GM12874 (cell line): Measurements from ENCODE around the gene NEDD9.

ENCODE experiments used
- TF ChIP-seq, protein P1 (sequence below): IDR thresholded peaks from 2 replicates; pipeline ENCODE4 v1.5.1; 2011; ENCODE audit warnings: low read depth, mild to moderate bottlenecking, control low read depth, low read length, moderate library complexity; ENCODE audit not compliant: insufficient read depth

The NEDD9 gene

DNA sequence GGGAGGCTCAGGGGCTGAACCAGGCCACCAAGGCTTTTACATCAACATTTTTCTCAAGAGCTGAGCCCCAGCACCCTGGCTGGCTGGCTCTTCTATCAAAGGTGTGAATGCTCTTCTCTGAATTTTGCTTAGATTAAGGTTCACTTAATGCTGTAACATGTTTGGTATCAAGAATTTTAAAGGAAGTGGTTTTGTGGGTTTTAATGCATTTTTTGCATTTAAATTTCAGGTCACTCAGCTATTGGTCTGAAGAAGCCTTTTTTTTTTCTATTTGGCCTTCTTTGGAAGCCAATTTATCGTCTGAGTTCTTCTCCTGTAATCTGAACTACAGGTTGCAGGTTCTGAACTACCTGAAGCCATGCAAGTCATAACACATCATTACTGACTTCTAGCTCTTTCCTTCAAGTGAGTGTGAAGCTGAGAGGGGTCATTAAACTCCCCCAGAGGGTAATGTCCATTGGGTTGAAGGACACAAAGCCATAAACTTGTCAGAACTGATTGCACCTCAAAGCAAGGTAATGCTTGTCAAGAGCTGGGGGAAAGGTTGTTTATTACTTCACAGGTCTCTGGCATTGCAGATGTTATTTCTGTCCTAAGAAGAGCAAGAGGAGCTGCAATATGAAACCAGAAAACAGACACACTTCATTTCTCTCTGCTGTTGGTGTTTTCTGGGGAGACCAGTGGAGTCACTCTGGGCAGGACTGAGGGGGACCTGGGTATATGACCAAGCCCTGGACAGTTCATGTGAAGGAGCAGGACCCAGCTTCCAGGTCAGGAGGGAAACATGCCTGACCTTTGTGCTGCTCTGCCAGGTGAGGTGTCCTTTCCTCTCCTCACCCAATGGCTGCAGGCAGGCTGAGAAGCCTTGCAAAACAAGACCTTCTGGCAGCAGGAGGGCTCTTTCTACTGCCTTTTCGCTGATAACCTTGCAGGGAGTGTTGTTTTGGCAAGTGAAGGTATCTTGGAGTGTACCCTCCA, 26.1 kb upstream of the NEDD9 start:
- TF ChIP-seq, protein P1, sequence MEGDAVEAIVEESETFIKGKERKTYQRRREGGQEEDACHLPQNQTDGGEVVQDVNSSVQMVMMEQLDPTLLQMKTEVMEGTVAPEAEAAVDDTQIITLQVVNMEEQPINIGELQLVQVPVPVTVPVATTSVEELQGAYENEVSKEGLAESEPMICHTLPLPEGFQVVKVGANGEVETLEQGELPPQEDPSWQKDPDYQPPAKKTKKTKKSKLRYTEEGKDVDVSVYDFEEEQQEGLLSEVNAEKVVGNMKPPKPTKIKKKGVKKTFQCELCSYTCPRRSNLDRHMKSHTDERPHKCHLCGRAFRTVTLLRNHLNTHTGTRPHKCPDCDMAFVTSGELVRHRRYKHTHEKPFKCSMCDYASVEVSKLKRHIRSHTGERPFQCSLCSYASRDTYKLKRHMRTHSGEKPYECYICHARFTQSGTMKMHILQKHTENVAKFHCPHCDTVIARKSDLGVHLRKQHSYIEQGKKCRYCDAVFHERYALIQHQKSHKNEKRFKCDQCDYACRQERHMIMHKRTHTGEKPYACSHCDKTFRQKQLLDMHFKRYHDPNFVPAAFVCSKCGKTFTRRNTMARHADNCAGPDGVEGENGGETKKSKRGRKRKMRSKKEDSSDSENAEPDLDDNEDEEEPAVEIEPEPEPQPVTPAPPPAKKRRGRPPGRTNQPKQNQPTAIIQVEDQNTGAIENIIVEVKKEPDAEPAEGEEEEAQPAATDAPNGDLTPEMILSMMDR = no peak

DNA sequence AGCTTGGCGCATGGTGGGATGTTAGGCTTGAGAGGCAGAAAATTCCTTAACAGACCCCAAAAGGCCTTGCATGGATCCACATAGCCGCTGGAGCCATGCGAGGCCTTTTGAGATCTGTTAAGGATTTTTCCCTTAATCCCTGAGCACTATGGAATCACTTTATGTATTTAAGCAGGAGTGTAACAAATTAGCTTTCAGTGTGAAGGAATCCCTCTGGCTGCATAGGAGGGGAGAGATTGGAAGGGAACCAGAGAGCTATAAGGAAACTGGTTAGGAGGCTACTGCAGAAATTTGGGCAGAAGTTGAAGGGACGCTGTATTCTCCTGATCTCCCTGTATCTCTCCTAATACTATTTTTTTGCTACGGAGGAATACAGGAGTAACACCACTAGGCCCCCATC, 23.1 kb upstream of the NEDD9 start:
- TF ChIP-seq, protein P1 = no peak

DNA sequence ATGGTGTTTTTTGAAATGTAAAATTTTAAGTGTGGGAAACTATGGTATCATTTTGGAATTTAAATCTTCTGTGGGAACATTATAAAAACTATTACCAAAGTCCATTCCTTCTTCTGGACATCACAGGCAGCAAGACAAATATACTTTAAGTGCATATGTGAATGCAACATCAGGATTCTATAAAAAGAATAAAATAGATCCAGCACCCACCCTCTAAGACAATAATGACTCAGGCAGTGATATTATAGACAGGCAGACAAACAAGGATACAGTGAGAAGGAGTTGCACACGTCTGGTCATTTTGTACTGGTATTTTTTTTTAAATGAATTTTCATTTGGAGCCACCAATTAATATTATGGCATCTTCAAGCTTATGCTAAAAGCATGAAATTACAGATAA, 21.1 kb upstream of the NEDD9 start:
- TF ChIP-seq, protein P1 = no peak

DNA sequence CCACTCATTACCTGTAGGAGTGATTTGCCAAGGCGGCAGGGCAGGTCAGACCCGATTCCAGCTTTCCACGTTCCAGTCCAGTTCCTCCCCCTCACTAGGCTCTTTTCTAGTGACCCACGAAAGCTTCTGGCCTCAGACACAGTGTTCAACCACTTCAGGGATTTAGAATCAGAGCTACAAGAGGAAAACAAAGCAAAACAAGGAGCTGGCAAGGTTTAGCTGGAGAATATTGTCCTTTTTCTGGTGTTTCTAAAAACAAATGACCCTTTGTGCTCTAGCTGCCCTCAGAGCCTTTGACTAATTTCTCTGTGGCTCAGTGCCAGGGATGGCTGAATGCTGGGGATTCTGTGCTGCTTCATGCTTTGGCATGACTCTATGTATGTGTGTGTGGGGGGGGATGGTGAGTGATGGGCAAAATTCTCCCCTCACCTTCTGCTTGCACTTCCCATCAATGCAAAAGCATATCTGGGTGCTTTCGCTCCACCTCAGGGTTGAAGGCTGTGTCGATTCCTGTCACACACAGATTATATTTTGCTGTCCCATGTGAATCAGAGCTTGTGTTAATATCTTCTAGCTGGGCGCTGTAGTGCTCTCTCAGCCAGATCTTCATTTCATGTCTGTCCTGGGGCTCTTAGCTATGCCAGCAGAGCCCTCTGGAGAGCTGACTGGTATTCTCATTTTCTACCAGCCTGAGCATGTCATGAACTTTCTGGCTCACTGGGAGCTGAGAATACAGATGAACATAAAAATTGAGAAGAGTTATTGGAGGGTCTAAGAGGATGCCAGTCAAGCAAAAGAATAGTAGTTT, 19.3 kb upstream of the NEDD9 start:
- TF ChIP-seq, protein P1 = no peak

DNA sequence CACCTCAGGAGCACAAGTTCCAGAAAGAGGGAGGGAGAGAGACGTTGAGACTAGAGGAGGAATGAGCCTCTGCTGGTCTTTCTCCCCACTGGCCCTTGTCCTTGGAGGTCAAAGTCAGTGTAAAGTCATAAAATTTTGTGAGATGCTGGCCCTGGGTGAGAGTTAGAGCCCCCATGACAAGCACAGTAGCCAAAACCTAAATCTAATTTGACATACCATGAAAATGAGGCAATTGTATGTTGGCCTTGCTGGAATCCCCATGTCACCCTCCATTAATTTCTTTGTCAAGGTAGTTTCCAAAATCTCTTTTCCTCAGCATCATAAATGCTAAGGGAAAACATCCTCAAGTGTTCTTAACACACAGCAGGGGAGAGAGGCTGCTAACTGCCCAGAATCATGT, 17.6 kb upstream of the NEDD9 start:
- TF ChIP-seq, protein P1 = no peak

DNA sequence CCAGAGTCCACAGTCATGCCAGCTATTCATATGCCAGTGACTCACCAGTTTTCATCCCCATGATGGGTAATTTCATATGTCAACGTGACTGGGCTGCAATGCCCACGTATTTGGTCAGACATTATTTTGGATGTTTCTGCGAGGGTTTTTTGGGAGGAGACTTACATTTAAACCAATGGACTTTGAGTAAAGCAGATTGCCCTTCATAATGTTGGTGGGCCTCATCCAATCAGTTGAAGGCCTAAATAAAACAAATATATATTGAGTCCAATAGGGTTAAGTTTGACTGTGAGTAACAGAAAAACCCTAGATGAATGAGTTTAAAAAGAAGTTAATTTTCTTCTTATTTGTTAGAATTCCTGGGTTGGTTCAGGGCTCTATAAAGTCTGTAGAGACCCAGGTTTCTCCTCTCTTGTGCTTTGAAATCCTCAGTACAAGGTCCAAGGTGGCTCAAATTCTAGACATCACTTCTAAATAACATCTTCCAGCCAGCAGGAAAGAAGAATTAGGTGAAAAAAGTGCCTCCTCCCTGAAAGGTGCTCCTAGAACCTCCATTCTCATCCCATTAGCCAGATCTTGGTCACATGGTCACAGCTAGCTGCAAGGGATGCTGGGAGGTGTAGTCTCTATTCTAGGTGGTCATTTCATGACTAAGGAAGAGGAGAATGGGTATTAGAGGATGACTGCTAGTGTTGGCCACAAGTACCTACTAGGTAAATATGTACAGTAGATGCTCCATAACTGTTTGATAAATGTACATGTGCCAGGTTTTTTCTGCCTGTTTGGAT, 16.7 kb upstream of the NEDD9 start:
- TF ChIP-seq, protein P1 = no peak
